ENCODE data around the gene SMIM44.

Gene SMIM44

DNA sequence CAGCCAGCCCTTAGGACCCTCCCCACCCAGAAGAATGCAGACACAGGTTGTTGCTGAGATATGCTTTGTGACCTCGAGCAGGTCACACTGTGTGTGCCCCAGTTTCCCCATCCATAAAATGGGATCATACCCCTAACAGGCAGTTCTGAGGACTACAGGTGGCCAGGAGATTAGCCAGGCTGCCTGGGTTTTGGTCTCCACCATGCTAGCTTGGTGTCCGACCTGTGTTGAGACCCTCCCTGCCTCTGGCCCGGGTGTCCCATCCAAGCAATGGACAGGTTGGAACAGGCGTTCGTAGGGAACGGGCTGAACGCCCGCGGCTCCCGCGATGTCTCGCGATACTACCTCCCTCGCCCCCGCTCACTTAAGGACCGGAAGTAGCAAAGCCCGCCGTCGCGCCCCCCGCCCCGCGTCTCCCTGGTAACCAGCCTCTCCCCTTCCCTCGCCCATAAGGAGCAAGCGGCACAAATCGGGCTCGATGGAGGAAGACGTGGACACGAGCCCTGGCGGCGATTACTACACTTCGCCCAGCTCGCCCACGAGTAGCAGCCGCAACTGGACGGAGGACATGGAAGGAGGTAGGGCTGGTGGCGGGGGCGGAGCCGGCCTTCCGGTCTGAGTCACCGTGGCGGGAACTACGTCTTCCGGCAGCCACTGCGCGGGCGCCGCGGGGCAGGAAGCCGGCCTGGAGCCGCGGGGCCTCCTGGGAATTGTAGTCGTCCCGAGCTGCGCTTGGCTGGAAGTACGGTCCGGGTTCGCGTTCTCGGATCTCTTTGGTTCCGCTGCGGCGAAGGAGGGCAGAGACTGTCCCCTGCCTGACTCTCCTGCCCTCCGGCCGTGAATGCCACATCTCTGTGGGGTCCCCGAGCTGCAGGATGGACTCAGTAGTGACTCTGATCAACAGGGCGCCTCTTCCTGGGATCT, 48.3 kb downstream of the SMIM44 start:
- H3K4me3 ChIP-seq (ENCODE audit: low read depth in 1 of 2, low read length in 2 of 2) = peak overlapping the region; percentile 9 to 55
- peaks cover 46% of the 10 kb centered on the region for H3K36me3 ChIP-seq (ENCODE audit: insufficient read depth, low read length)
- H3K27ac ChIP-seq (ENCODE audit: low read depth, low read length) = peak overlapping the region; percentile 70
- no peaks in the 10 kb centered on the region for H3K9me3 ChIP-seq (ENCODE audit: low read length)
- peaks cover 43% of the 10 kb centered on the region for H3K4me1 ChIP-seq (ENCODE audit: insufficient read depth, low read length)
- no peaks in the 10 kb centered on the region for H3K27me3 ChIP-seq (ENCODE audit: control insufficient read depth in 1 of 2, insufficient read depth in 2 of 2, low read length in 2 of 2)
- H3K9ac ChIP-seq (ENCODE audit: low read length) = peak overlapping the region; percentile 64

DNA sequence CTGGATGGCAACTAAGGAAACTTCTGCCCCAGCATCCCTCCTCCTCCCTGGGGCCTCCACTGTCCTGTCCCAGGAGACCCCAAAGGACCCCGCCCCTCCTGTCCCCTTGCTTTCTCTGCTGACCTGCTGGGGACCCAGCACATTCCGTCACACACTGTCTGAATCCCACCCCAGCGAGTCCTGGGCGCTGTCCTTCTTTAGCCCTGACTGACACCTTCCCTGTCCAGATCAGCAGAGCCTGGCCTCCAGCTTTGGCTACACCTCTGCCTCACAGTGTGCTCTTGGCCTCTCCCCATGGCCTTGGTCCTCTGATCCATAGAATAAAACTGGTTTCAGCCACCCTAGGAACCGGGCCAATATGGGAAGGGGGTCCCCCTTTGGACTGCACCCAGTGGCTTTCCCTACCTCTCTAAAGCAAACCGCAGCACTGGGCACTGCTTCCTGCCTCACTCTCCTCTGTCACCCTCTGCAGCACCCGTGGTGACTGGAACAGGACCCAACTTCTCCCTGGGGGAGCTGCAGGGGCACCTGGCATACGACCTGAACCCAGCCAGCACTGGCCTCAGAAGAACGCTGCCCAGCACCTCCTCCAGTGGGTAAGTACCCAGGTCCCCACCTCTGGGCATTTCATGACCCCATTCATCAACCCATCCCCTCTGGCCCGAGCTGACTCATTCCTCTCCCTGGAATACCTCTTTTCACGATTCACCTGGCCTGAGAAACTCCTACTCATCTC, 49.3 kb downstream of the SMIM44 start:
- Histone ChIP-seq H3K36me3 (ENCODE audit: insufficient read depth, low read length) (peaks cover 45% of the 10 kb centered on the region), H3K4me3 (ENCODE audit: low read depth in 1 of 2, low read length in 2 of 2) (peak overlapping the region in 1 of 2 donors; percentile 55), H3K9me3 (ENCODE audit: low read length) (no peaks in the 10 kb centered on the region), H3K27me3 (ENCODE audit: control insufficient read depth in 1 of 2, insufficient read depth in 2 of 2, low read length in 2 of 2) (no peaks in the 10 kb centered on the region), H3K27ac (ENCODE audit: low read depth, low read length) (peak overlapping the region; percentile 70), H3K9ac (ENCODE audit: low read length) (peak overlapping the region; percentile 64), H3K4me1 (ENCODE audit: insufficient read depth, low read length) (peaks cover 46% of the 10 kb centered on the region)

DNA sequence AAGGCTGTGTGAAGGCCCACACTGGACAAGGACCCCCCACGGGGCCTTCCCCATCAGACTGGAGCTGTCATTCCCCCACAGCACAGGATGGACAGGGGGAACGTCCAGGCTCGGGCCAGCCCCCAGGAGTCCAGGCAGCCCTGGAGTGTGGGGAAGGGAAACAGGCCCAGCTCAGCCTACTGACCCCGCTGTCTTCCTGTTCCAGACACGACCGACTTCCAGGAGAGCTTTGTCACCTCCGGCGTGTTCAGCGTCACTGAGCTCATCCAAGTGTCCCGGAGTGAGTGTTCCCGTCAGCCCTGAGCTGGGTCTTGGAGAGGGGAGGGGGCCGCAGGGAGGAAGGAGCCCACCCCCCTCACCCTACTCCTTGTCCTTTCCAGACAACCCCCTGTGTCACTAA, 49.9 kb downstream of the SMIM44 start:
- H3K9ac ChIP-seq (ENCODE audit: low read length) = no peak overlapping the region

More for the DNA sequence above, 49.9 kb downstream of the SMIM44 start:
- Histone ChIP-seq H3K4me1 (ENCODE audit: insufficient read depth, low read length) (peaks cover 46% of the 10 kb centered on the region), H3K4me3 (ENCODE audit: low read depth in 1 of 2, low read length in 2 of 2) (no peak overlapping the region), H3K27me3 (ENCODE audit: control insufficient read depth in 1 of 2, insufficient read depth in 2 of 2, low read length in 2 of 2) (no peaks in the 10 kb centered on the region), H3K9me3 (ENCODE audit: low read length) (no peaks in the 10 kb centered on the region), H3K27ac (ENCODE audit: low read depth, low read length) (peak overlapping the region; percentile 70), H3K36me3 (ENCODE audit: insufficient read depth, low read length) (peaks cover 40% of the 10 kb centered on the region)
